ENCODE data around the gene DGCR8. TPM values are rescaled to one million over a fixed set of nuclear protein-coding genes. Genes with fewer than 3 reads are reported as not detected.

DGCR8 gene
- total RNA-seq, 1 donor from 2014 or later, result 29.1 TPM

DNA sequence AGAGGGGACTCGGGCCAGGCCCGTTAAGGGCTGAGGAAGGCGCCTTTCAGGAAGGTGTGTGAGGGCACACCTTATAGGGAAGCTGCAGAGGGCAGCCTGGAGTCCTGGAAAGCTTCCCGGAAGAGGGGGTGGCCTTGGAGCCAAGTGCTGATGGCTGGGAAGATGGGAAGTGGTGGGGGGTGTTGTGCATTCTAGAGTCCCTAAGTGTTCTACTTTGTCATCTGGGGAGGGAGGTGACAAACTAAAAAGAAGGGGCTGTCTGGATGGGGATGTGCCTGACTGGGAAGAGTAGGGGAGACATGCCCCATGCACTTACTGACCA lies 58.3 kb downstream of the DGCR8 start:
- no peak overlapping the region for H3K4me2 ChIP-seq
- Mint-ChIP-seq H3K4me1 (peaks cover 4% of the 10 kb centered on the region), H3K27me3 (ENCODE audit: insufficient read depth, low read depth) (peaks cover 2% of the 10 kb centered on the region), H3K27ac (no peak overlapping the region), H3K36me3 (no peaks in the 10 kb centered on the region), H3K9me3 (no peaks in the 10 kb centered on the region), H3K4me3 (no peak overlapping the region)
- peaks cover under 1% of the 10 kb centered on the region for H3K79me2 ChIP-seq (ENCODE audit: low read depth)
- TF ChIP-seq EZH2 (IDR thresholded peaks at IDR 0.05) (no peak), EZH2phosphoT487 (IDR thresholded peaks at IDR 0.05) (no peak), CTCF (IDR thresholded peaks at IDR 0.05) (no peak)
- no peaks in the 10 kb centered on the region for H3K27me3 ChIP-seq
- H4K20me1 ChIP-seq (ENCODE audit: low read depth), result peaks cover 57% of the 10 kb centered on the region
- no peaks in the 10 kb centered on the region for H3K9me3 ChIP-seq (ENCODE audit: low read depth)
- H3K36me3 ChIP-seq, result no peaks in the 10 kb centered on the region
- H3K9ac ChIP-seq, result no peak overlapping the region
- H3K4me3 ChIP-seq, result no peak overlapping the region
- no peak overlapping the region for H2AFZ ChIP-seq (replicated peaks)
- no peaks in the 10 kb centered on the region for H3F3A ChIP-seq (ENCODE audit: low read depth)
- DNase-seq (ENCODE audit: low spot score), result no peak
- no peak overlapping the region for H3K27ac ChIP-seq
- no peaks in the 10 kb centered on the region for H3K4me1 ChIP-seq

DNA sequence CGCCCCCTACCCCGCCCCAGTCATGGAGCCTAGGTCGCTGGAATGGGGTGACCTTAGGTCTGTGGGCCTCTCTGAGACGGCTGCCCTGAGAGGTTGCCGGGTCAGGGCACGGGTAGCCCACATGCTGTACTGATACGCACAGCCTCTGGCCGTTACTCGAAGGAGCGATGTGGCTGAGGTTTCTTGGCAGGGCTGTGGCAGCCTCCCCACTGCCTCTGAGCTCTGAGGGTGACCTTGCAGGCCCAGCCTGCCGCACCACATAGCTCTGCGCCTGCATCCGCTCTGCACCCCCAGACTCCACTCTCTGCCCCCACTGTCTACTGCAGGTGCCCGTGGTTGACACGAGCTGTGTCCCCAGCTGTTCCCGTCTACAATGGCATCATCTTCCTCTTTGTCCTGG lies 58.8 kb downstream of the DGCR8 start:
- Mint-ChIP-seq H3K27me3 (ENCODE audit: insufficient read depth, low read depth) (peaks cover 2% of the 10 kb centered on the region), H3K4me1 (peaks cover 3% of the 10 kb centered on the region), H3K9me3 (no peaks in the 10 kb centered on the region), H3K36me3 (no peaks in the 10 kb centered on the region), H3K27ac (no peak overlapping the region), H3K4me3 (no peak overlapping the region)
- Histone ChIP-seq H3K9ac (no peak overlapping the region), H2AFZ (replicated peaks) (no peak overlapping the region), H3K27me3 (no peaks in the 10 kb centered on the region), H3K4me2 (no peak overlapping the region), H3K4me3 (no peak overlapping the region), H3K79me2 (ENCODE audit: low read depth) (no peaks in the 10 kb centered on the region), H3K9me3 (ENCODE audit: low read depth) (no peaks in the 10 kb centered on the region), H3F3A (ENCODE audit: low read depth) (no peaks in the 10 kb centered on the region), H3K27ac (no peak overlapping the region), H3K4me1 (no peaks in the 10 kb centered on the region), H4K20me1 (ENCODE audit: low read depth) (peaks cover 55% of the 10 kb centered on the region), H3K36me3 (no peaks in the 10 kb centered on the region)
- TF ChIP-seq EZH2phosphoT487 (IDR thresholded peaks at IDR 0.05) (no peak), EZH2 (IDR thresholded peaks at IDR 0.05) (no peak), CTCF (IDR thresholded peaks at IDR 0.05) (no peak)
- no peak for DNase-seq (ENCODE audit: low spot score)

DNA sequence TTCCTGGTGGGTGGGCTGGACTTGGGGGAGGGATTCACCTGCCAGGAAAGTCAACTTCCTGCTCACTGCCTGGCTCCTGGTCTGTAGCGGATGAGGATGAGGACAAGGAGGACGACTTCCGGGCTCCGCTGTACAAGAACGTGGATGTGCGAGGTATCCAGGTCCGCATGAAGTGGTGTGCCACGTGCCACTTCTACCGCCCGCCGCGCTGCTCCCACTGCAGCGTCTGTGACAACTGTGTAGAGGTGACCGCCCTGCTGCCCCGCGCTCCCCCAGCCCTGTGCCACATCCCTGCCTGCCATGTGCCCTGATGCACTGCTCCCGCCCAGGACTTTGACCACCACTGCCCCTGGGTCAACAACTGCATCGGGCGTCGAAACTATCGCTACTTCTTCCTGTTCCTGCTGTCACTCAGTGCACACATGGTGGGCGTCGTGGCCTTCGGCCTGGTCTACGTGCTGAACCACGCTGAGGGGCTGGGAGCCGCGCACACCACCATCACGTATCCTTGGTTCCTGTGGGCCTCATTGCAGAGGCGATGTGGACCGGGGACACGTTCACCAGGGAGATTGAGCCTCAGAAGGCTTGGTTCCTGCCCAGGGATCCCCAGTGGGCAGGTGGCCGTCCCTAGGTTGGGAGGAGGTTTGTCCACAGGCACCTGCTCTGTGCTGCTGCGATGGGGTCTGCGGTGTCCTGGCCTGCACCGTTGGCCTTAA lies 59.5 kb downstream of the DGCR8 start:
- Mint-ChIP-seq H3K4me1 (peaks cover 3% of the 10 kb centered on the region), H3K27ac (no peak overlapping the region), H3K36me3 (no peaks in the 10 kb centered on the region), H3K9me3 (no peaks in the 10 kb centered on the region), H3K27me3 (ENCODE audit: insufficient read depth, low read depth) (peaks cover 2% of the 10 kb centered on the region), H3K4me3 (peak overlapping the region; percentile 50)
- TF ChIP-seq EZH2 (IDR thresholded peaks at IDR 0.05), result no peak
- H3K4me3 ChIP-seq, result no peak overlapping the region
- H4K20me1 ChIP-seq (ENCODE audit: low read depth), result peaks cover 49% of the 10 kb centered on the region
- no peak overlapping the region for H3K4me2 ChIP-seq
- no peaks in the 10 kb centered on the region for H3K9me3 ChIP-seq (ENCODE audit: low read depth)
- DNase-seq (ENCODE audit: low spot score), result no peak
- H3K9ac ChIP-seq, result no peak overlapping the region
- no peak overlapping the region for H2AFZ ChIP-seq (replicated peaks)
- H3K27ac ChIP-seq, result no peak overlapping the region
- no peaks in the 10 kb centered on the region for H3K36me3 ChIP-seq
- no peaks in the 10 kb centered on the region for H3K79me2 ChIP-seq (ENCODE audit: low read depth)
- no peaks in the 10 kb centered on the region for H3K4me1 ChIP-seq
- H3F3A ChIP-seq (ENCODE audit: low read depth), result no peaks in the 10 kb centered on the region
- no peaks in the 10 kb centered on the region for H3K27me3 ChIP-seq

GRCh38 chr22:20140107-20140445 lies 60.0 kb downstream of the DGCR8 start:
- Histone ChIP-seq H3K79me2 (ENCODE audit: low read depth) (no peaks in the 10 kb centered on the region), H2AFZ (replicated peaks) (no peak overlapping the region), H3K27me3 (no peaks in the 10 kb centered on the region), H3K4me1 (no peaks in the 10 kb centered on the region), H3K36me3 (no peaks in the 10 kb centered on the region), H3K27ac (no peak overlapping the region), H4K20me1 (ENCODE audit: low read depth) (peaks cover 44% of the 10 kb centered on the region), H3K4me2 (no peak overlapping the region), H3K9ac (no peak overlapping the region), H3K9me3 (ENCODE audit: low read depth) (no peaks in the 10 kb centered on the region), H3K4me3 (no peak overlapping the region), H3F3A (ENCODE audit: low read depth) (no peaks in the 10 kb centered on the region)
- Mint-ChIP-seq H3K4me1 (peaks cover 3% of the 10 kb centered on the region), H3K36me3 (no peaks in the 10 kb centered on the region), H3K9me3 (no peaks in the 10 kb centered on the region), H3K27me3 (ENCODE audit: insufficient read depth, low read depth) (peaks cover 2% of the 10 kb centered on the region), H3K27ac (no peak overlapping the region), H3K4me3 (no peak overlapping the region)
- TF ChIP-seq CTCF (IDR thresholded peaks at IDR 0.05) (no peak), EZH2phosphoT487 (IDR thresholded peaks at IDR 0.05) (no peak), EZH2 (IDR thresholded peaks at IDR 0.05) (no peak)
- no peak for DNase-seq (ENCODE audit: low spot score)

Data from neural progenitor cell (in vitro differentiated cells).